T-helper 2 cell treated with Interferon-gamma antibody and Interleukin-4, amounts not matched to agents 5 μg/mL and 100 μg/mL, for 36 hours (primary cell): ENCODE data around the gene ARPP21.

Experiments used
- DNase-seq: peaks from one replicate; pipeline ENCODE4 v3.0.0; 2021; ENCODE audit warnings: low spot score
- H3K27ac Mint-ChIP-seq: one replicate; pipeline ENCODE4 v1.8.0; 2021; ENCODE audit warnings: mild to moderate bottlenecking, mixed read lengths
- H3K27me3 Mint-ChIP-seq: one replicate; pipeline ENCODE4 v1.8.0; 2021; ENCODE audit warnings: low read depth, mixed read lengths
- H3K36me3 Mint-ChIP-seq: one replicate; pipeline ENCODE4 v1.8.0; 2021; ENCODE audit warnings: low read depth, mixed read lengths
- H3K4me1 Mint-ChIP-seq: one replicate; pipeline ENCODE4 v1.8.0; 2021; ENCODE audit warnings: low read depth, mixed read lengths
- H3K4me3 Mint-ChIP-seq: one replicate; pipeline ENCODE4 v1.8.0; 2022; ENCODE audit warnings: mild to moderate bottlenecking, moderate library complexity, mixed read lengths
- H3K9me3 Mint-ChIP-seq: one replicate; pipeline ENCODE4 v1.8.0; 2021; ENCODE audit warnings: mixed read lengths

The ARPP21 gene

DNA sequence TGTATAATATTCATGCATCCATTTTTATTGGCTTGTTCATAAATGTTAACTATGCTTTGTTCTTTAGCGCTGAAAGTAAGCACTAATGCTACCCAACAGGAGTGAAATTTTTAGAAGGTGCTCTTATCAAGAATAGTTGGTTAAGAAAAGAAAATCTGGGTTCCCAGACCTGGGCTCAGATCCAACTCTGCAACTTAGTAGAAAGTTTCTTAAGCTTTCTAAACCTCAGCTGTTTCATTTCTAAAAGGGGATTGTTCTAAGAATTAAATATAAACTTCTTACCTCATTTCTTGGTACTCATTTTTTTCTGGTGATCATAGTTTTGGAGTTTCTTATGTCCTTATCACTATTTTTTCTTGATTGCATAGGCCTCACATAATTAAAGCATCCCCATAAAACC lies 12.1 kb downstream of the ARPP21 start:
- H3K27ac Mint-ChIP-seq, result no peak overlapping the region
- H3K27me3 Mint-ChIP-seq, result peaks cover 4% of the 10 kb centered on the region
- no peak for DNase-seq
- no peaks in the 10 kb centered on the region for H3K36me3 Mint-ChIP-seq
- peaks cover 2% of the 10 kb centered on the region for H3K4me1 Mint-ChIP-seq
- no peak overlapping the region for H3K4me3 Mint-ChIP-seq
- H3K9me3 Mint-ChIP-seq, result no peaks in the 10 kb centered on the region

DNA sequence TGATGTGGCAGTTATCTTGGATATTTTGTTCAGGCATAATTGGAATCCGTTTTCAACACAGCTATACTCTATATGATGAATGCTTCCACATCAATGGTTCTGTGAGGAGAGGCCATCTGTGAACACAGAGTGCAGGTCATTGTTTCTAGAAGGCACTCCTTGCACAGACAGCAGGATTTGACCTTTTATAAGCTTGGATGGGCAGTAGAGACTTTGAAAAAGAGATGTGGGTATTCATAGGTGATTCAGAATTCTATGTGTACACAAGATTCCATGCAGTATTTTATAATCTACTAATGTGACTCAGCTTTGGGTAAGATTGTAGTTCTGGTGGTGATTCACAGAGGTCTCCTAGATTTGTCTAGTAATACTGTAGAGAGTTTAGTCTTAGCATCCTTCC lies 12.5 kb downstream of the ARPP21 start:
- peaks cover 4% of the 10 kb centered on the region for H3K27me3 Mint-ChIP-seq
- peaks cover 2% of the 10 kb centered on the region for H3K4me1 Mint-ChIP-seq
- H3K9me3 Mint-ChIP-seq, result no peaks in the 10 kb centered on the region
- no peak overlapping the region for H3K4me3 Mint-ChIP-seq
- DNase-seq, result no peak
- no peak overlapping the region for H3K27ac Mint-ChIP-seq
- no peaks in the 10 kb centered on the region for H3K36me3 Mint-ChIP-seq

DNA sequence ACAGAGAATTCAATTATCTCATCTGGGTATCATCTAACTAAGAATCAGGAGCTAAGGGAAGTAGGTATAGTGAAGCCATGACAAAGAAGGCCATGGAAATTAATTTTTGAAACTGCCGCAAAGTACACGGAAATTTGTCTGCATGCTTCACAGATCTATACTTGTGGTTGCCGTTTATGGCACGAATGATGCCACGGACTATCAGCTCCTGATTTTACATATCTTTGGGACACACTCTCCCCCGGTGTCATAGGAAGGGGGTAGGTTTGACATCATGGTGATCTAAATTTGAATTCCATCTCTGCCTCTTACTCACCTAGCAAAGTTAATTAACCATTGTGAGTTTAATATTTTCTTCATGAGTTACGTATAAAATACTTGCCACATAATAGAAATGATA lies 14.0 kb downstream of the ARPP21 start:
- H3K4me1 Mint-ChIP-seq, result peaks cover 2% of the 10 kb centered on the region
- peaks cover 4% of the 10 kb centered on the region for H3K27me3 Mint-ChIP-seq
- DNase-seq, result no peak
- no peaks in the 10 kb centered on the region for H3K9me3 Mint-ChIP-seq
- H3K4me3 Mint-ChIP-seq, result no peak overlapping the region
- no peak overlapping the region for H3K27ac Mint-ChIP-seq
- no peaks in the 10 kb centered on the region for H3K36me3 Mint-ChIP-seq

DNA sequence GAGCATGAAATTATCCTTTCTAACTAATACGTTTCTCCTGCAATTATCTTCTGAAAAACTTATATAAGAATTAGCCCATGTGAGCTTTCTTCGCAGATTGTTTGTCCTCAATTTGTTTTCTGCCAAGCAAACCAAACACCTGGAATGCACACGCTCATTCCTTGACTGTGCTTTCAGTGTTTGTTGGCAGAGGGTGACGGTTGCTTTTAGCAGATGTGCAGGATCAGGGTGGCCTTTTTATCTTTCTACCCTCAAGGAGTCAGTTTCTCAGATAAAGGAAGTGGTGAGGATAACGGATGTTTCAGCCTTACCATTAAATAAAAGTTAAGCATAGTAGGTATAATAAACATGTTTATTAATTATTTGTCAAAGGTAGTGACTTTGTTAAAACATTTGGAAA lies 15.2 kb downstream of the ARPP21 start:
- H3K27ac Mint-ChIP-seq, result no peak overlapping the region
- DNase-seq, result no peak
- no peaks in the 10 kb centered on the region for H3K9me3 Mint-ChIP-seq

DNA sequence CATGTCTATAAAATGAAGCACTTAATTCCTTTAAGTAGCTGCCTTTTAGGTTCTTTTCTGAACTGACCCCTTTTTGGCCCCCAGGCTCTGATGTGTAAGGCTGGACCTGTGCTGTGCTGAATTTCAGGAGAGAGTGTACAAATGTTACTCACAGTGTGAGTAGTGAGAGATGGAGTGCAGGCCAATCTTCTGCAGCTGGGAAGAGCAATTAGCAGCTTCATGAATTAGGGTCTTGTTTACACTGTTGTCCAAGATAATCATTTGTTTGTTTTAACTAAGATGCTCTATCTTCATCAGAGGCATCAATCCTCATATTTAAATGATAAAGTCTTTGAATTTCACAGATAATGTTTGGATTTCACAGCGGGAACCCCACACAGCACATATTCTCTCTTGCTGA lies 19.4 kb downstream of the ARPP21 start:
- Mint-ChIP-seq H3K36me3 (no peaks in the 10 kb centered on the region), H3K27ac (no peak overlapping the region), H3K9me3 (no peaks in the 10 kb centered on the region), H3K4me3 (no peak overlapping the region), H3K27me3 (no peaks in the 10 kb centered on the region), H3K4me1 (peaks cover 2% of the 10 kb centered on the region)
- DNase-seq, result no peak

More for the DNA sequence above, 15.2 kb downstream of the ARPP21 start:
- Mint-ChIP-seq H3K4me1 (peaks cover 2% of the 10 kb centered on the region), H3K4me3 (no peak overlapping the region), H3K36me3 (no peaks in the 10 kb centered on the region), H3K27me3 (peaks cover 4% of the 10 kb centered on the region)

DNA sequence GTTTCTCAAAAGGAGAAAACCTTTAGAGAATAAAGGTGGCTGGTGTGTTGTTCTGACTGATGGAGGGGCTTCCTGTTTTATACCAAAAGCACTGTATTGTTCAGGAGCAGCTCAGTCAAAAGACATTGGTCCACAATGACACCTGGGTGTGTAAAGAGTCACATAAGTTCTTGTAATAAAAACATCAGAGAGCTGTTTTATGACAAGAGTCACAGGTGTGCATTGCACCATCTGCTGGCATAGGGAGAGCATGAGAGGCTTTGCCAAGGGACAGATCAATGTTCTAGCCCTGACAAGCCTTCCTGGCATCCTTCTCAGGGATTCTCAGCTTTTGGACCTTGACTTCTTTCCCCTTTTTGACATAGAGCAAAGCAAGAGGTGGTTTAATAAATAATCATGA lies 20.4 kb downstream of the ARPP21 start:
- H3K9me3 Mint-ChIP-seq, result no peaks in the 10 kb centered on the region
- no peaks in the 10 kb centered on the region for H3K4me1 Mint-ChIP-seq
- no peak for DNase-seq
- H3K27ac Mint-ChIP-seq, result no peak overlapping the region
- H3K4me3 Mint-ChIP-seq, result no peak overlapping the region
- no peaks in the 10 kb centered on the region for H3K27me3 Mint-ChIP-seq
- no peaks in the 10 kb centered on the region for H3K36me3 Mint-ChIP-seq

DNA sequence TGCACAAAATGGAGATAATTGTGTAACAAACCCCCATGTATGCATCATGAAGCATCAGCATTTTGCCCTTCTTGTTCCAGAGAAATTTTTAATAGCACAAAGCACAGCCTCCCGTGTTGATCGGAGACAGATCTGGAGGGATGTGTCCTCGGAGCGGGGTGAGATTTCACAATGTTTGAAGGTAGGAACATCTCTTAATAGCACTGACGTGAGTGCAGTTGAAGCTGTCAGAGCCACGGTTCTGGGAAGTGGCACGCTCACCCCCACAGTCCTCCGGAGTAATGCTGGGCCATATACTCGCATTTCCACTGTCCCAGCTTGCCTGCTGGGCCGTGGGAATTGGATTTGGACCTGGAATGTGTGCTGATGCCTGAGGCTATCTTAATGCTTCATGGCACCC lies 24.1 kb downstream of the ARPP21 start:
- H3K4me3 Mint-ChIP-seq, result no peak overlapping the region
- H3K27ac Mint-ChIP-seq, result no peak overlapping the region
- H3K27me3 Mint-ChIP-seq, result no peaks in the 10 kb centered on the region
- no peaks in the 10 kb centered on the region for H3K9me3 Mint-ChIP-seq
- no peaks in the 10 kb centered on the region for H3K4me1 Mint-ChIP-seq
- H3K36me3 Mint-ChIP-seq, result no peaks in the 10 kb centered on the region
- DNase-seq, result no peak

DNA sequence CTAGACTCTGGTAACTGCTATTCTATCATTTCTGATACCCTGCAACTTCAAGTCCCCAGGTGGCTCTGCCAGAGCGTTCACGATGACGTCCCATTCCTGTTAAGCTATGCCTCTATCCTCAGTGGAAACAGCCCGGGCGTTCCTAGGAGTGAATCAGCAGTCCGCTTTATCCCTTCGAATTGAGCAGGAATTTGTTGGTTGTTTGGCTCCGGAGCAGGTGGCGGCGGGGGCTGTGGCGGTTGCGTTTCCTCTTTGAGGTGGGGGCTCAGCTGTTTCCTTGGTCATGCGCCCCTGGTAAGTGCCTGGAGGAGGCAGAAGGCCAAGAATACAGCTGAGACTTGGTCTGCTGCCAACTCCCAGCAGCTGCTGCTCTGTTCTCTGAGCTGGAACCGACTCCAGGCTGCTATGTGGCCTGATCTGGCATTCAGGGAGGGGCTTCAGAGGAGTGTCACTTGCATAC lies 25.2 kb downstream of the ARPP21 start:
- Mint-ChIP-seq H3K4me1 (no peaks in the 10 kb centered on the region), H3K4me3 (no peak overlapping the region), H3K27ac (no peak overlapping the region), H3K9me3 (no peaks in the 10 kb centered on the region), H3K36me3 (no peaks in the 10 kb centered on the region), H3K27me3 (no peaks in the 10 kb centered on the region)
- DNase-seq, result no peak

DNA sequence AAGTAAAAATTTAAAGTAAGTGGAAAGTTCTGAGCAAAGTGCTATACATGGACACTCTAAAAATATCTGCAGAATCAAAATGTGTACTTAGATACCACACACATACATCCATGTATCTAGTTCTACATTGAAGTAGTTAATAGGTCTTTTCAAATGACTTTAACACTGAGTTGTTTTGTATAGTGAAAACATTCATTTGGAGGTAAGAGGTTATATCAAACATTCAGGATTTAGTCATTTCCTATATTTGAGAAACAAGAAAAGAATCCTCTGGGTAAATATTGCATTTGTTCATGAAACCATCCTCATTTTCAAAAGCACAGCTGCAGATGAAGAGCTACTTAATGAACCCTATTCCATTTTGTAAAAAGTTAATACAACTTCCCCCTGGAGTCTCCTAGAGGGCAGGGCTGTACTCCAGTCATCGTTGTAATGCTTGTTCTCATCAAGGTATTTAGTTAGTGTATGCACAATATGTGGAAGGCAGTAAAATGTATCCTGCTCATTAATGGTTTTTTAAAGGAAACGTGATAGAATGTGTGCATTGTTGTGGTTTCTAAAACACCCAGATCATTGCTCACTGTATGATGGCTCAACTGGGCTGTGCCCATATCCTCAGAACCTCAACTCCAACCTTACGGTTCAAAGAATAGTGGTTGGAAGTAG lies 26.2 kb downstream of the ARPP21 start:
- Mint-ChIP-seq H3K4me1 (no peaks in the 10 kb centered on the region), H3K4me3 (no peak overlapping the region), H3K36me3 (no peaks in the 10 kb centered on the region), H3K9me3 (no peaks in the 10 kb centered on the region), H3K27me3 (no peaks in the 10 kb centered on the region), H3K27ac (no peak overlapping the region)
- DNase-seq, result no peak

DNA sequence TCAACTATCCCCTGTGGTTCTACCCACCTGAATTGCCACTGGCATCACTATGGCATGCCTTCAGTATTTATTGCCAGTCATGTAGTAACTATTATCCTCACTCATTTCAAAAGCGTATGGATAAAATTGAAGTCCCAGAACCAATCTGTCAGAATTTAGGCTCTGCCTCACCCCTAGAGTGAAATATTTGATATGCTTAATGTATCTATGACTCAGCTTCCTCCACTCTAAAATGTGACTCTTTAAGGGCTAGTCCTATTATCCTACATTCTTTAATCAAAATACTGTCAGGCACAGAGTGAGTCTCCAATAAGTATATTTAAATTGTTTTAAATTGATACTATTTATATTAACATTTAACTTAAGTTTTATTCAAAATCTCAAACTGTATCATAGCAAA lies 27.6 kb downstream of the ARPP21 start:
- H3K9me3 Mint-ChIP-seq, result no peaks in the 10 kb centered on the region
- H3K4me3 Mint-ChIP-seq, result no peak overlapping the region
- no peak overlapping the region for H3K27ac Mint-ChIP-seq
- no peaks in the 10 kb centered on the region for H3K4me1 Mint-ChIP-seq
- no peaks in the 10 kb centered on the region for H3K36me3 Mint-ChIP-seq
- H3K27me3 Mint-ChIP-seq, result no peaks in the 10 kb centered on the region
- no peak for DNase-seq

DNA sequence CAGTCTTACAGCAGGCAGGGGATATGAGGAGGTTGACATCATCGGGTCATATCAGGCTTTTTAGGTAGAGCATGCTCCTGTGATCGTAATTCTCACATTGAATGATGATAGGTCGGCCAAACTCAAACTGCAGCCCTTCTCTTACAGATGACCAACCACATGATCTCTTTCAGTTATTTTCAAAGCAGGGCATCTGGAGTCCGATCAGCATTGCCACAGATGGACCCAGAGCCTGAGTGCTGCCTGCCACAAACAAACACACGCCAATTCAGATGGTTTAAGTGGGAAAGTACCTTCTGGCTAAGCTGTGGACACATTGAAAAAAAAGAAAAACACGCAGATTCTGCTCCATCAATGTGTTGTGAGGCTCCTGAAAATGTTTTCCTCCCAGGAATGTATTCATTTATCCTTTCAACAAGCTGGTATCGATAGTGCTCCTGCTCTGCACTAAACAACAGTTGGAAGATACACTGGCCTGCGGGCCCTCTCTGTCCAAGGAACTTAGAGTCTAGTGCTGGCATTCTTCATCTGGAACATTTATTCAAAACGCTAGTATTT lies 31.2 kb downstream of the ARPP21 start:
- H3K27ac Mint-ChIP-seq, result no peak overlapping the region
- no peak overlapping the region for H3K4me3 Mint-ChIP-seq
- no peaks in the 10 kb centered on the region for H3K27me3 Mint-ChIP-seq
- DNase-seq, result no peak
- no peaks in the 10 kb centered on the region for H3K4me1 Mint-ChIP-seq
- H3K36me3 Mint-ChIP-seq, result no peaks in the 10 kb centered on the region
- H3K9me3 Mint-ChIP-seq, result no peaks in the 10 kb centered on the region

DNA sequence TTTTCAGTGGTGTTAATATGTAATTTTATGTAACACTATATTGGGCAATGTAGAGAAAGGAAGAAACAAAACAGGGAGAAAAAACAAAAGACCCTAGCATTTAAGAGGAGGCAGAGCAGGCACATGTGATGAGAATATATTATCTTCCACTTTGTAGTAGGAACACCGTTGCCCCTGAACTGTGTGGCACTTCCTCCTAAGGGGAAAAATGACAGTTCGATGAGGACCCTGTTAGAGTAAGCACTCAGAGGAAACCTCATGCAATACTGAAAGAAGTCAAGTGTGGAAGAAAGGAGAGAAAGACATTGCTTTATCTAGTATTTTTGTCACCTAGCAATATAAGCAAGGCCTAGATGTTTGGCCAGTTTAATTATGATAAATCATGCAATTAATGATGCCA lies 32.2 kb downstream of the ARPP21 start:
- Mint-ChIP-seq H3K4me3 (no peak overlapping the region), H3K9me3 (no peaks in the 10 kb centered on the region), H3K4me1 (no peaks in the 10 kb centered on the region), H3K27me3 (no peaks in the 10 kb centered on the region), H3K36me3 (no peaks in the 10 kb centered on the region), H3K27ac (no peak overlapping the region)
- DNase-seq, result no peak

DNA sequence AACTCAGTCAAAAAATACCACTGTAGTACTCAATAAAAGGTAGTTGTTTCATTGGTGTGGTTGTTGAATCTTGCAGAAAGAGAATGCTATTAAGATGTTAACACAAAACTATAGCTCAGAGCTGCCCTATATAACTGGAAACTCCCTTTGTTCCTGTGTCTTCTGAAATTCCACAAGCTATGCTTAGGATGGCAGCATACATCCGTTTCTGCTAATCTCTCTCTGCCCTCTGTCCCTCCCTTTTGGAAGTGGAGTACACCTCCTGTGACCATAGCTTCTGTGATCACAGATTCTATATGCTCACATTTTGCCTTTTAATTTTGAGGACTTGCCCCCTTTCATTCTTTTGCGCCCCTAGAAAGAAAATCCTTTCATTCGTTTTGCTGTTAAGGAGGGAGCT lies 33.7 kb downstream of the ARPP21 start:
- Mint-ChIP-seq H3K36me3 (no peaks in the 10 kb centered on the region), H3K27ac (no peak overlapping the region), H3K4me1 (no peaks in the 10 kb centered on the region), H3K4me3 (no peak overlapping the region), H3K27me3 (no peaks in the 10 kb centered on the region), H3K9me3 (no peaks in the 10 kb centered on the region)
- no peak for DNase-seq

DNA sequence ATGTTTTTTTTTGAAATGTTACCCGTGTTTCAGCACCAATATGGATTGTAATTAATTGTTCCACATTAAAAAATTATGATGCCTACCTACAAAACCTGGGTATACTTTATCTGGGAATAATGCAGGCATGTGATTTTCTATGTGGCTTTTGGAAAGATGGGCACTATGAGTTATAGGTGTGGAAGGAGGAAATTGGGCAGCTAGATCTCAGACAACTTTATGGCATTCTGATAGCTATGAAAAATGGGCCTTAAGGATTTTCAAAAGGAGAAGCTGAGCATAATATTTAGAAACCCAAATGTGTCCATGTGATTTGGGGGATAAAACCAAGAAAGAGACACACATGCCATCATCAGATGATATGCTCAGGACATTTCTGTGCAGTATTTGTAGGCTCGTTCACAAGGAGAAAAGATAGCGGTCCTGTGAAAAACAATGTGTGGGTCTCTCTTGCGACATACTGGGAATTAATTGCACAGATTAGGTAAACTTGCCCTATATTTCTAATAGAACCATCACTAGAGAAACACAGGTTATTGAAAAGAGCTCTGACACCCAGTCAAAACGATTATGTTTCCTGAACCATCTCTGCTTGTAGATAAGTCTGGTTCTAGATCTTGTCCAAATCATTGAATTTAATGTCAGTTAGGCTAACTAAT lies 35.3 kb downstream of the ARPP21 start:
- no peak for DNase-seq
- no peak overlapping the region for H3K4me3 Mint-ChIP-seq
- no peaks in the 10 kb centered on the region for H3K4me1 Mint-ChIP-seq
- no peaks in the 10 kb centered on the region for H3K9me3 Mint-ChIP-seq
- no peak overlapping the region for H3K27ac Mint-ChIP-seq
- H3K27me3 Mint-ChIP-seq, result no peaks in the 10 kb centered on the region
- H3K36me3 Mint-ChIP-seq, result no peaks in the 10 kb centered on the region

DNA sequence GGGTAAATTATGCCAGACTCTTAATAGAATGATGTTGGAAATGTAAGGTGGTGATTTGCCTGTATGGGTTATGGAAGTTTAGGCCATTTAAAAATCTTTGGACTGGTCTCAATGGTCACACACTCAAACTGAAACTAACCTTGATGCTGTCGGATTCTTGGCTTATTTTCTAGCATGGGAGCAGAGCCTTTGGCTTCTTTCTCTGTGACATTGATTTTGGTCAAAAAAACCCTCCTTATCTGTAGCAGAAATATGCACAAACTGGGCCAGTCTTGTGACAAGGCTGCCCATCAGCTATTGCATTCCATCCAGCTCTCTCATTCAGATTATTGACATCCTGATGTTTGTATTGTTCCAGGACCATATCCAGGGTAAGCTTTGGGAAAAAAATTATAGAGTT lies 35.9 kb downstream of the ARPP21 start:
- no peak overlapping the region for H3K27ac Mint-ChIP-seq
- no peak overlapping the region for H3K4me3 Mint-ChIP-seq
- no peaks in the 10 kb centered on the region for H3K27me3 Mint-ChIP-seq
- DNase-seq, result no peak
- H3K9me3 Mint-ChIP-seq, result no peaks in the 10 kb centered on the region
- H3K4me1 Mint-ChIP-seq, result no peaks in the 10 kb centered on the region
- H3K36me3 Mint-ChIP-seq, result no peaks in the 10 kb centered on the region
